Vagina (tissue), 2 donors: ENCODE measurements around the gene CENPV.

Experiments
- POLR2A ChIP-seq, 2 donors: fragments of 450-650 bp; IDR thresholded peaks; one replicate each; pipeline ENCODE4 v1.6.1; 2017; ENCODE audit warnings: antibody characterized with exemption in 2 of 2, mild to moderate bottlenecking in 2 of 2, moderate library complexity in 2 of 2
- POLR2AphosphoS5 ChIP-seq, 2 donors: sonication (generic); formaldehyde crosslinking; IDR thresholded peaks; one replicate each; pipeline ENCODE4 v1.9.0; 2017; ENCODE audit warnings: antibody characterized with exemption in 2 of 2, mild to moderate bottlenecking in 2 of 2, low read depth in 1 of 2; ENCODE audit not compliant: insufficient read depth in 1 of 2
- TF ChIP-seq, protein P1 (sequence below), 3 experiments: fragments of 450-650 bp in 2 of 3; fragments of 200-600 bp in 1 of 3; sonication (generic) in 1 of 3; IDR thresholded peaks; one replicate each; pipeline ENCODE4 v1.5.1; 2017 to 2019; ENCODE audit warnings: antibody characterized with exemption in 3 of 3, mild to moderate bottlenecking in 2 of 3, moderate library complexity in 2 of 3

DNA sequence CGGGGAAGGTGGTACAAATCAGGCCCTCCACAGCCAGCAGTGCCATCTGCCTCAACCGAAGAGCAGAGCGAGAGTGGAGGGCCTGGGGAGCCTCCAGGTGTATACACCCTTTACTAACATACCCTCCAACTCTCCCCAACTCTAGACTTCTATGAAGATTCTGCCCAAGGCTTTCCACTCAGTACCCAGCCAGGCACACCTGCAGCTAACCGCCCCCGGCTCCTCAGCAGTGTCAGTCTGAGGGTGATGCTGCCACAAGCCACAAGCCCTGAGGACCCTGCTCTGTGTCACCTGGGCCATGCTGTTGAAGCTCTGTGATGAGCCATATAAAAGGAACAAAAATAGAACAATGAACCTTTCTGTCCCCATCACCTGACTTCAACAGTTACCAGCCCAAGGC, 3.8 kb downstream of the CENPV start:
- TF ChIP-seq POLR2A (IDR thresholded peaks at IDR 0.05): no peak
- TF ChIP-seq, protein P1, sequence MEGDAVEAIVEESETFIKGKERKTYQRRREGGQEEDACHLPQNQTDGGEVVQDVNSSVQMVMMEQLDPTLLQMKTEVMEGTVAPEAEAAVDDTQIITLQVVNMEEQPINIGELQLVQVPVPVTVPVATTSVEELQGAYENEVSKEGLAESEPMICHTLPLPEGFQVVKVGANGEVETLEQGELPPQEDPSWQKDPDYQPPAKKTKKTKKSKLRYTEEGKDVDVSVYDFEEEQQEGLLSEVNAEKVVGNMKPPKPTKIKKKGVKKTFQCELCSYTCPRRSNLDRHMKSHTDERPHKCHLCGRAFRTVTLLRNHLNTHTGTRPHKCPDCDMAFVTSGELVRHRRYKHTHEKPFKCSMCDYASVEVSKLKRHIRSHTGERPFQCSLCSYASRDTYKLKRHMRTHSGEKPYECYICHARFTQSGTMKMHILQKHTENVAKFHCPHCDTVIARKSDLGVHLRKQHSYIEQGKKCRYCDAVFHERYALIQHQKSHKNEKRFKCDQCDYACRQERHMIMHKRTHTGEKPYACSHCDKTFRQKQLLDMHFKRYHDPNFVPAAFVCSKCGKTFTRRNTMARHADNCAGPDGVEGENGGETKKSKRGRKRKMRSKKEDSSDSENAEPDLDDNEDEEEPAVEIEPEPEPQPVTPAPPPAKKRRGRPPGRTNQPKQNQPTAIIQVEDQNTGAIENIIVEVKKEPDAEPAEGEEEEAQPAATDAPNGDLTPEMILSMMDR (IDR thresholded peaks at IDR 0.05): no peak
- TF ChIP-seq POLR2AphosphoS5 (IDR thresholded peaks at IDR 0.05; ENCODE audit: insufficient read depth in 1 of 2, low read depth in 1 of 2): no peak
